Stimulated activated CD4-positive, alpha-beta T cell treated with anti-CD3 and anti-CD28 coated beads, Interleukin-4, amount 100 ng/mL, for 24 hours (primary cell): ENCODE data around the gene TMPRSS11D.

Source experiments
- DNase-seq: peaks from one replicate; pipeline ENCODE4 v3.0.0-alpha.2; 2020

TMPRSS11D gene

DNA sequence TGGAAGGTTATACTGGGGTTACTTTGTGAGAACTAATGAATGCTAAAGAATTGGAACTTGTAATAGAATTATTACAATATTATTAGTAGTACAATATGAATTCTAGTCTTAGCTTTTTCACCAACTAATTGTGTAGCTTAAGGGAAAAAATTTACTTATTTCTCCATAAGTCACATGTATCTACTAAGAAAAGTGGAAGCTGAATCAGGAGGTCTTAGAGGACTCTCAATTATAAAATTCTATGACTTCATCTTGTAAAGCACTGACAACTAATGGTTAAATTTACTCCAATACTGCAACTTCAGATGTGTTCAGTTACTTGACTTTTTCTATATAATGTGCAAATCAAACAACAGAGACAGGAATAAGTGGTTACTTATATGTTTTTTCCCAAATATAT lies 899 bp upstream of the TMPRSS11D start:
- DNase-seq, result no peak

DNA sequence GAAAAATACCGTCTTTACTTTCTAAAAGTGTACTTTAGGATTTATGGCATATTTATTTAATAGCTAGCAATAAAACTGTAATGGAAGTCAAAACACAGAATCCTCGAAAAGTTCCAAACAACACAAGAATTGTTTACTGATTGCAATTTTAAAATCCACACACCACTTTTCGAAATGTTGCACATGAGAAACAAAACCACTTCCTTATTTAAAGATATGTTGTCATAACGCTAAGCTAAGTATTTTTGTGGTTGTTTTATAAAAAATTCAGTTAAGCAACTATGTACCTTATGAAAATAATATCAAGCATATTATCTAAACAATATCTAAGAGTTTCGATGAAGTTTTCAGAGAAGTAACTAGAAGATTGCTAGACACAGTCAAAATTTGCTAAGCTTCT lies 344 bp downstream of the TMPRSS11D start:
- no peak for DNase-seq

DNA sequence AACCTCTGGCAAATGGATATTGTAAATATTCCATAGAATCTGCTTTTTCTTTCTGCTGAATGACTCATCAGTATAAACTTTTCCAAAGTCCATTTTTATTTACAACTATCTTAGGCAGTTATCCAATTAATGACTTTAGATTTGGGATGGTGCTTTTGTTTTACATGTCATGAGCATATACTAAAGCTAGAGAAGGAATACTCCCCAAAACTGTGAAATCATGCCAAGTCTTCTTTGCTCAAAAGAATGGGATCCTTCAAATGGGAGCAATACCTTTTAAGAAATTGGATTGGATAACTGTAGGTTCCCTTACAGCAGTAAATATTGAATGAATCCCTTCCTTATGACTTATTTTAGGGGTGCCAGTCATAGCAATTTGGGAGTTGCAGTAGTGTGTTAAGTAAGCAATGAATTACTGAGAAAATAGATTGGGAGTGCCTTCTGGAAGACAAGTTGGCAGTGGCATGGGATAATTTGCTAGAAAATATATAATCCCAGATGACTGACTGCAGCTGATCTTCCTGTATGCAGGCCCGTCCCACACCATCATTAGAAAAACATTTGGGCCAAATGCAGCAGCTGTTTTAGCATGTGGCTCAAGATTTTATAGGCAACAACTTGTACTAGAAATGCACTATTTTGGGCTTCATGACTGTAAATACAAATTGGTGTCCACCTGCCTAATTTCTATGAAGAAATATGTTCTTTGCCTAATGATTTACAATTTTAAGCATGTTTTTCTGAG lies 2.8 kb downstream of the TMPRSS11D start:
- no peak for DNase-seq

DNA sequence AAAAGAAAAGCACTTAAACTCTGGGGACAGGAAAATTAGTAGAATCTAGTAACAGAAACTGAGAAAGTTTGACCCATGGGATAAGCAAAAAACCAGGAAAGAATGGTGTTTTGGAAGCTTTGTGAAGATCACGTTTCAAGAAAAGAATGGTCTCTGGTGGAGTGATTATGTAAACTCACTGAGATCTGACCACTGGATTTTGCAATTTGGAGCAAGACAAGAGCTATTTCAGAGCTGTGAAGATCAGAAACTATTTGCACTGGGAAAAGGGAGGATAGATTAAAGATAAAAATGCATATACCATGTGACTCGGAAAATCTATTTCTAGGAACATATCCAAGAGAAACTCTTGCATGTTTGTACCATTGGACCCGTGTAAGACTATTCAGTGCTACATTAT lies 4.3 kb downstream of the TMPRSS11D start:
- DNase-seq, result no peak

DNA sequence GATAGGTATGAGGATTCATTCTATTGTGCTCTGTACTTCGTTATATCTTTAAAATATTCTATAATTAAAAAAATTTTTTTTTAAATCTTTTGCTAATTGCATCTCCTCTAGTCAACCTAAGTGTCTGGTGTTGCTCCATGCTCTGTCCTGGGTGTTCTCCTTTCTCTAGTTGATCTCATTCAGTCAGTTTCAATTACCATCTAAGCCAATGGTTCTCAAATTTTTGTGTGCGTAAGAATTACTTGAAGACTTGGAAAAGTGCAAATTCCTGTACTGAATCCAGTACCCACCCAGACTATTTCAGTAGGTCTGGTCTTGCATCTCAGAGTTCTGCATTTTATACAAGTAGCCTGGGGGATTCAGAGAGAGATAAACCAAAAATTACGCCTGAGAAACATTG lies 6.7 kb downstream of the TMPRSS11D start:
- no peak for DNase-seq

DNA sequence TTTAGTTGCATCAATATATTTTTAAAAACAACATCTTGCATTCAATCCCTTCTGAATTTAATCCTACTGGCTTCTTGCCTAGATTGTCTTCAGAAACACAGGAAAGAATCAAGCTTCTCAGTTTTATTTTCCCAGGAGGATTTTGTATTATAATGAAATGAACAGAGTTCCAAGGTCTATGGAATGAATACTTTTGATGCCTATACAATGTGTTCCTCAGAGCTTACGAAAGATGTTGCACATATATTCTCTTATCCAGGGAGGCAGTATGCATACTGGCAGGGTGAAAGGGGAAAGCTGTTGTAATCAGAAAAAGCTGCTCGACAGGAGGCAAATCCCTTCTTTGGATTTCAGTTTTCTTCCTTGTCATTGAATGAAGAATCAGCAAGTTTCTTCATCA lies 8.8 kb downstream of the TMPRSS11D start:
- no peak for DNase-seq

DNA sequence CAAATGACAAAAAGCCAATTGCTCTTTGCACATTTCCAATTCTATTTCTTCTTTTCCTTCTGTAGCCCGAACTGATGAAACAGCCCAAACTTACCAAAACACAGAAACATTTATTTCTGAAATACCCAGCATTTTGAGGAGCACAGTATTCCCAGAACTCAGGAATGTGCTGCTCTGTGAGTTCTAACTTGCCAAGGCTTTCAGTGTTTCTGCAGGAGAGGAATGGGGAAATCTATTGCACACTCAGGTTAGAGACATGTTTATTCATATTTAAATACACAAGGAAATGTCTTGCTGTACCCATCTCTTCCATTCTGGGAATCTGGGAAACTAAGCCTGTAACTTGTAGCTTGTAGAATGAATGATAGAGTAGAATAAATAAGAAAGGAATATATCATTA lies 10.7 kb downstream of the TMPRSS11D start:
- DNase-seq, result no peak

DNA sequence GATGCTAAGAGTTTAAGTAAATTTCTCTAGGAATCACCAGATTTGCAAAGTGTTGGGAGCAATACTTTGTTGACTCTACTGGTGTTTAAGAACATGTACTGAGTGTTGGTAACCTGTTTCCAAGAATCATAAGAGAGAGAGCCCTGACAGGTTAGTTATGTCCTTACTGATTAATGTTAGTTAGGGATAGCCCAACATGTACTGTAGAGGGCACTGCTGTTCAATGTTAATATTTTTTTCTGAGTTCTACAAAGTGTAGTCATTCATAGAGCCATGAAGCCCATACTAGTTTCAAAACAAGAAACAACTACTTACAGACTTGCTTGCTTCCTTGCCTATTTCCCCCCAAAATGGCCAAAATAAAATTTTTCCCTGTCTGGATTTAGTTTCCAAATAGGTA lies 11.9 kb downstream of the TMPRSS11D start:
- DNase-seq, result no peak

DNA sequence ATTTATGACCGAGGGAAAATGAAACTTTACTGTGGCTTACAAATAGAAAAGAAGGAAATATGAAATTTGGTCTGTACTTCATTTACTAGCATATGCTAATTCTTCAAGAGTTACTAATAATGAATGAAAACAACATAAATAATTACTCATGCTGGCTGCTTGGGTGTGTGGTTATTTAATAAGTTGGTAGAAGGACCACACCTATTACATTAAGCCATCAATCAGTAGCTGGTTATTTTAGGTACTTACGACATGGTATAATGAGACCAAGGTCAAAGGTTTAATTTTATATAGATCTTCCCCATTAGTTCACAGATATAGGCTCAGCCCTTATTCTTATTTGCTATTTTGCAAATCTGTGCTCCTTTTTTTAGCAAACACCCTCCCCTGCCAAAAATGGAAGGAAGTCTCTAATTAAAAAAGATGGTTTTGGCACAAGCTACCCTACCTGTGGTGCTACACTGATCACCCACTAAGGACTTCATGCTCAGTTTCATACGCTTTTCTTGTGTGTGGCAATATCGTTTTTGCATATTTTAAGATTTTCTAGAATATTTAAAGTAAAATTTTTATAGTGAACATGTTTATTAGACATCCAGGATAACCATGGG lies 14.1 kb downstream of the TMPRSS11D start:
- no peak for DNase-seq

DNA sequence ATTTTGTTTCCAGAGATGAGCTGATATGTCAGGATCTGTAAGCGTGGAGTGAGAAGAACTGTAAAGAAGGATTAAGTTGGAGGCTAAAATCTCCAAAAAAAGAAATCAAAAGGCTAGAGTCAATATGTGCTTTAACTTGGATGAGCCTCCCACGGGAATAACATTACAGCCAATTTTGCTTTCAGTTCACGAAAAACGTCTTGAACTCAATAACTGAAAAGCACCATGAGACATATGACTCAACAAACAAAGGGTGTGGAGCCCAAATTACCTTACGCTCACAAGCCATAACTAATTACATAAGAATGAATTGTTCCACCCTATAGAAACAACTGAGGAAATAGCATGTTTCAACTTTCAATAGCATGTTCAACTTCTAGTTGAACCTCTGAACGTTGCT lies 22.3 kb downstream of the TMPRSS11D start:
- DNase-seq, result no peak

DNA sequence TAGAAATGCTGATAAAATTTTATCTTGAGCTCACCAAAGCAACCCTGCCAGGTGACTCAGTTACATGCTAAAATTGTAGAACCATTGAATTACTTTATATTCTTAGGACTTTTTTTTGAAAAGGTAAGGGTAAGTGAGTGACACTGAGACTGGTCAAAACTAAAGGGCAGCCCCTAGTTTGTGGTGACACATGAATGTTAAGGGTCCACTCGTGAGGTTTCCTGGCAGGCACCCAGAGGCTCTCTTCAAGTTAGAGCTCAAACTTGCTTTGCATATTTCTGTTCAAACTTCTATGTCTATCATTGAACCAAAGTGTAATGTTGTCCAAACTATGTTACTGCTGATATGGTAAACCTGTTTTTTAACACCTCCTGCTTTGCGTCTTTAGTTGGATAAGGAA lies 30.5 kb downstream of the TMPRSS11D start:
- DNase-seq, result no peak

DNA sequence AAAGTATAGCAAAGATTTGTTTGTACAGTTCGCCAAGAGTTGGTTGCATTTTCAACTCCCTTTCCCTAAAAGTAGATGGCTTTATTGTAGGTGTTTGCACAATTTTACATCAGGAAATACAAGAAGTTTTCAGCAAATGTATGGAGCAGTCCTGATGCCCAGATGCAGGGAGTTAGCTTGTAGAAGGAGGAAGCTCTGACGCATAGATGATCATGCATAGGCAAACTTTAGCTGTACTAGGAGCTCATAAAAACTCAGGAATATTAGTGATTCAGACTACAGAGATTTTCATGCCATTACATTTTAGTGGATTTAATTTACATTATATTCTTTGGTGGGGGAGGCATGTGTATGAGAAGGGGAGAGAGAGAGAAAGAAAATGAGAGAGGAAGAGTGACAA lies 62.9 kb downstream of the TMPRSS11D start:
- no peak for DNase-seq

DNA sequence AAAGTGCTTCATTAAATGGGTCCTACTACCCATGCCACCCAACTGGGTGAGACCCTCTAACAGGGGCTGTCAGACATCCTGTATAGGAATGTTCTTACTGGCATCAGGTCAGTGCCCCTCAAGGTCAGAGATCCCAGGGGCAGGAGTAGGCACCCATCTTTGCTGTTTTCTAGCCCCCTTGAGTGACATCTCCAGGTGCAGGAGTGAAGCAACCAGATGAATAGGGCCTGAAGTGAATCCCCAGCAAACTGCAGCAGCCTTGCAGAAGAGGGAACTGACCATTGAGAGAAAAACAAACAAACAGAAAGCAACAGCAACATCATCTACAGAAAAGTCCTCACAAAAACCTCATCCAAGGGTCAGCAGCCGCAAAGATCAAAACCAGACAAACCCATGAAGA lies 73.8 kb downstream of the TMPRSS11D start:
- no peak for DNase-seq

DNA sequence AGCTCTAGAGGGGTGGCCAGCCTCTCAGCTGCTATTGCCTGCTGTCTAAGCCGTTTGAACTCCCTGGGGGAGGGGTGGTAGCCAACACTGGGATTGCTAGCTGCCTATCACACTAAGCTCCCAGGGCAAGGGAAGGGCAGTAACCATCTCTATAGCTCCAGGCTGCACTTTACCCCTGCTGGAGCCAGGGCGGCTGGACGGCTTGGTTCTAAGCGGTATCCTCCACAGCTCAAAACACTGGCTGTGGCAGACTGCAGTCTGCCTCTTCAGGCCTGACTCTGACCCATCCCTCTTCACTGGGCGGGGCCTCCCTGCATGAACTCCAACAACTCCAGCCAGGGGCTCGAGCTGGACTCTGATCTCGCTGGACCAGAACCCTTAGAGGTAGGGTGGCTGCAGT lies 74.3 kb downstream of the TMPRSS11D start:
- DNase-seq, result no peak

DNA sequence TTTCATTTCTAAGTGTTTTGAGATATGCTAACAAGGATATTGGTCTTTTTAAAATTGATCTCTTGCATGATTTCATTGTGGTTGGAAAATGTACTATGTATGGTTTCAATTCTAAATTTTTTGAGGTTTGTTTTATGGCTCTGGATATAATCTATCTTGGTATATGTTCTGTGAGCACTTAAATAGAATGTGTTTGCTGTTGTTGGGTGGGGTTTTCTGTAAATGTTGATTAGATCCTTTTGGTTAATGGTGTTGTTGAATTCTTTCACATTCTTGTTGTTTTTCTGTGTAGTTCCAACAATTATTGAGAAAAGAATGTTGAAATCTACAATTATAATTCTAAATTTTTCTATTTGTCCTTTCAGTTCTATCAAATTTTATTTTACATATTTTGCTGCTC lies 87.0 kb downstream of the TMPRSS11D start:
- no peak for DNase-seq

DNA sequence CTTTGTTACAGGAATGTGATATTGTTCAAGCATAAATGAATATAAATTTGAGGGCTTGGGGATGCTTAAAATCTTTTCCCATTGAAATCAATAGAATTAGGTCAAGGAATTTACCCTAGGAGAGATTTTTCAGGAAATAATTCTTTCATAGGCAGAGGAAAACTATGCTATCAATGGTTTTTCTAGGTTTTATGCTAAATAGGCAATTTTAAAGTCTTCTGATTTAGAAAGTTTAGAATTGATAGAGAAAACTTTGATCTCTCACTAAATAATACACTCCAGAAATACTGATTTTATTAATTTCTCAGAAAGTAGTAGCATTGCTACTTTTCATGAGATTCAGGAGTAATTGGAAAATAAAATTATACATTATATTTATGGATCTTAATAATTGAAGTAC lies 93.1 kb downstream of the TMPRSS11D start:
- DNase-seq, result no peak

DNA sequence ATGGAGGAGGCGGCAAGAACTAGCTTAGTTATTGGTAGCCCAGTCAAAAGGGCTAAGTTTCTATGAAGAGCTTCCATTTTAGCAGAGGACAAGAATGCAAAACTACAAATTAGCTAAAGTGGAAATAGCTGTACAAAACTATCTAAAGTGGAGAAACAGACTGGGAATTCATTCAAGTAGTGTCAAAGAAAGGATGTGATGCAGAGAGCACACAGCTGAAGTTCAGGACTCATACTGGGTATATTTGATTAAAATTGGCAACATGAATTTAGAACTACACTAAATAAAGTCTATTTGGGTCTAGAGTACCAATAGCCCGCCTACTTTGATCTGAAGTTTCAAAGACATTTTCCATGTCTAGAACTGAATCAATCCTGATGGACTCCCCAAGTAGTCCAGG lies 96.5 kb downstream of the TMPRSS11D start:
- no peak for DNase-seq

DNA sequence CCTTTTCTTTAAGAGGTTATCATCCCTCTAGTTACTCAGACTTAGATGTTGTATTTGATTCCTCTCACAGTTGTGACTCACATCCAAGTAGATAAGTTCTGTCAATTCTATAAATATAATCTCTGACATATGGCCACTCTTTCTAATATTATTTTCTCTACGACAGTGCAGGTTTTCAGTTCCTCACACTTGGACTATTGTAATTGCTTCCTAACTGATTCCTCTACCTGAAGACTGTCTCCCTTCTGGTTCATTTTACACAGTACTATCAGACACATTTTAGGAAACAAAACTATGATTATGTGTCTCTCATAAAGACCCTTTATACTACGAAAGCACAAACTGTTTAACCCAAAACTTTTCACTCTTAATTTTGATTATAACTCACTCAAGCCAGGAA lies 98.3 kb downstream of the TMPRSS11D start:
- DNase-seq, result no peak

DNA sequence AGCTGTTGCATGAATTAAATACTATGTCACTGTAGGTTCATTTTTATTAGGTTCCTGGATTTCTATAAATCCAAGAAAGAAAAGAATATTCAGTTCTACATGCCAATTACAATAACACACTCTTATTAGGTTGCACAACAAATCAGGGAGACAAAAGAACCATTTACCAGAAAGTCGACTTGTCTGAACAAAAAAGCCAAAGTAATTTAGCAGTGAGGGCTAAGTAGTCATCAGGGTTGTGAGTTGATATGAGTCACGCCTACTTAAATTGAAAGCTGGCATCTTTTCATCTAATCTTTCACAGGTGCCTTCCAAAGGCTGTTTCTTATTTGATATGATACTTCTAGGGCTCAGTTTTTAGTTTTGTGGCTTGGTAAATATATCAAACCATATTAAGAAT lies 104.2 kb downstream of the TMPRSS11D start:
- DNase-seq, result no peak

DNA sequence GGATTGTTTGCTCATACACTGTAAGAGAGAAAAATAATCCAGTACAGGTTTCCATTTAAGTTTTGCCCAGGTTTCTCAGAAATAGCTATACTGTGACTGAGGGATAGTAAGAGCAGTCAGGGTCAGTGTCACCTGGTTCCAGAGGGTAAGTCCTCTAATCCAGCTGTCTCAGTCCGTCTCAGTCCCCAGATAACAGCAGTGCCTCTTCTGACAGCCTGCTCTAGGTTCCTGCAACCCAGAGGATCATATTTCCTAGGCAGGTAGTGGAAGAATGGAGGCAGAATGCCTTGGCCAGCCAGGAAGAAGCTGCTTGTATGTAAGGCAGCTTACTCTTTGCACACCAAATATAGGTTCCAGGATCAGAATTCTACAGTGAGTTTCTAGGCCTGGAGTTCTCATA lies 107.1 kb downstream of the TMPRSS11D start:
- DNase-seq, result no peak
